Activated CD8-positive, alpha-beta memory T cell treated with anti-CD3 and anti-CD28 coated beads, Interleukin-2, amount 50 U/mL, for 4 hours (primary cell): ENCODE data around the gene CMC1.
"Not testable (repeated sequence)": the region's sequence is repeated elsewhere in the genome, so short reads cannot be mapped to it uniquely, and the experiment has no call there.

ENCODE experiments used
- DNase-seq: peaks from one replicate; pipeline ENCODE4 v3.0.0-alpha.2; 2020

CMC1 gene

GRCh38 chr3:28247286-28247685 is 5.9 kb downstream of the CMC1 start:
- no peak for DNase-seq

- no peak for DNase-seq
These were observed 9.6 kb downstream of the CMC1 start for GRCh38 chr3:28250999-28251398.

DNA sequence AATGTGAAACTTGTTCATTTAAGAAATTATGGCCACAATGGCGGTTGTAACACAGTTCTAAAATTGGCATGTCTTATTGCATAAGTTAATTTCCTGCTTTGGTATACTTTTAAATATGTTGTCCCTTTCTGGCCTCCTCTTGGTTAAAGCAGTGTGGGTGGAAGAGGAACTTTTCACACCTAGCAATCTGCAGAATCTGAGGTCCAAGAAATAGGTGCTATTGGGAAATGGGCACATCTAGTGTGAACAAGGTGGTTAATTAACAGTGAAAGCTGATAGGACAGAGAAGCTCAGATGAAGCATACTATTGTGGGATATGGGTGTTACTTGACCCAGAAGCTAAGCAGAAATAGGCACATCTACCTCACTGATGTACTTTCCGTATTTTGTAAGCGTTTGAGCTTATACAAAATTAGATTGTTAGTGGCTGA is 10.6 kb downstream of the CMC1 start:
- no peak for DNase-seq

GRCh38 chr3:28253040-28253715 is 11.8 kb downstream of the CMC1 start:
- no peak for DNase-seq

DNA sequence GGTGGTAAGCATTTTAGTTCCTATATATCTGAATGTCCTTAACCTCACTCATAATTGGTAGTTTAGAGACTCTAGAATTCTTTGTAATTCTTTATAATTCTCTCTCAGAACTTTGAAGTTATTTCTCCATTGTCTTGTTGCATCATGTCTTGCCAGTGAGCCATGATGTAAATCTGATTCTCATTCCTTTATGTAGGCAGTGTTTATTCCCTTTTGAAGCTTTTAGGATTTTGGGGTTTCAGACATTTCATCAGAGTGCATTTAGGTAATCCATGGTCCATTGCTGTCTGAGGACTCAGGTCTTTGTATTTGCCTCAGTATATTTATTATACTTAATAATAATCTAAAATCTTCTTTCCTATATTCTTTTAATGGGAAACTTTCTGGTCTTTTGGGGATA is 20.6 kb downstream of the CMC1 start:
- DNase-seq = no peak

DNA sequence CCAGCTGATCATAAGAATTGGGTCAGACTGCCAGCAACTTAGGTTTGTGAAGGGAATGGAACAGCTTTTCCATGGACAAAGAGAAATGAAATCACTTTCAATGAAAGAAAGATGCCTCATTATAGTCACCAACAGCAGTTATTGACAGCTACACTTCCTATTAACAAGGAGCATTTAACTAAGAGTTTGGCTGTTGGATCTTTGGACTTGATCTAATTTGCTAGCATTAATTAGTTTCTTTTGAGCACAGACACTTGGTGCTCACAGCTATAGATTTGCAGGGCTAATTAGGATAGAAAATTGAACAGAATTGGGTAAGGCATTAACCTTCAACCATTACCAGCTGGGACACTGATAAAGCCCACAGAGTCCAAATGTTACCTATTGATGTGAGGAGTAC is 24.2 kb downstream of the CMC1 start:
- DNase-seq = no peak

GRCh38 chr3:28267984-28268849 is 26.8 kb downstream of the CMC1 start:
- no peak for DNase-seq

GRCh38 chr3:28268989-28269388 is 27.6 kb downstream of the CMC1 start:
- DNase-seq = no peak

DNA sequence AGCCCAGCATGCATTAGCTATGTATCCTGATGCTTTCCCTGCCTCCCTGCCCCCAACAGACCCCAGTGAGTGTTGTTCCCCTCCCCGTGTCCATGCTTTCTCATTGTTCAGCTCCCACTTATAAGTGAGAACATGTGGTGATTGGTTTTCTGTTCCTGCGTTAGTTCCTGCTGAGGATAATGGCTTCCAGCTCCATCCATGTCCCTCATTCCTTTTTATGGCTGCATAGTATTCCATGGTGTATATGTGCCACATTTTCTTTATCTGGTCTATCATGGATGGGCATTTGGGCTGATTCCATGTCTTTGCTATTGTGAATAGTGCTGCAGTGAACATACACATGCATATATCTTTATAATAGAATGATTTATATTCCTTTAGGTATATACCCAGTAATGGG is 28.5 kb downstream of the CMC1 start:
- not testable (repeated sequence) for DNase-seq

DNA sequence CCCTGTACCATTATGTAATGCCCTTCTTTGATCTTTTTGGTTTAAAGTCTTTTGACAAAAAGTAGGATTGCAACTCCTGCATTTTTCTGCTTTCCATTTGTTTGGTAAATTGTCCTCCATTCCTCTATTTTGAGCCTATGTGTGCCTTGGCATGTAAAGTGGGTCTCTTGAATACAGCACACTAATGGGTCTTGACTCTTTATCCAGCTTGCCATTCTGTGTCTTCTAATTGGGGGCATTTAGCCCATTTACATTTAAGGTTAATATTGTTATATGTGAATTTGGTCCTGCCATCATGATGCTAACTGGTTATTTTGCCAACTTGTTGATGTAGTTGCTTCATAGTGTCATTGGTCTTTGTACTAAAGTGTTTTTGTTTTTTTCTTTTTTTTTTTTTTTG is 32.4 kb downstream of the CMC1 start:
- no peak for DNase-seq

DNA sequence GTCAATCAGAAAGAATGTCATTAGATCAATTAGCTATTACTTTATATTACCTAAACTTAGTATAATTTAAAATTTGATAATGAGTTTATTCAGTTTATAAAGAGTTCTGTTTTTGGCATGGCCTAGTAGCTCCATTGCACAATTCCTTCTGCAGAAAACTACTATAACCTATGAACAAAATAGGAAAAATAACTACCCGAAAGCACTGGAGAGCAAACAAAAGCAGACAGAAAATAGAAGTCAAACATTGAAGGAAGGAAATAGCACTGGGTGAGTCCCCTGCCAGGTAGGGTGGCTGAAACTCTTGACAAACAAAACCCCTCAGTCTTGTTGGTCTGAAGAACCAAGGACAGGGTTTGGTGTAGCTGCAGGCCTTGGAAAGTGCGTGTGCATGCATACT is 37.5 kb downstream of the CMC1 start:
- DNase-seq = no peak

DNA sequence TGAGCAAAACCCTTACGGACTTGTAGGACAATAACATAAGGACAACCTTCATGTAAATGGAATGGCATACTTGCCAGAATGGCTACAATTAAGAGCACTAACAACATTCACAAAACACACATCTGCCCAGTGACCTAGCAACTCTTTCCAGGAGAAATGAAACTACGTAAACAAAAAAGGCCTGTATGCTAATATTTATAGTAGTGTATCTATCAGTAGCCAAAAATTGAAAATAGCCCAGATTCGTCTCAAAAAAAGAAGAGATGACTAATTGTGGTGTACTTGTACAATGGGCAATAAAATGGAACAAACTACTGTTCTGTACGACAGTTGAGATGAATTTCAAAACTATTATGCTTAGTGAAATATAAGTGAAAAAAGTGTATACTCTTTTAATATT is 38.4 kb downstream of the CMC1 start:
- DNase-seq = no peak

GRCh38 chr3:28280781-28281180 is 39.4 kb downstream of the CMC1 start:
- DNase-seq = no peak

- no peak for DNase-seq
These were observed 45.2 kb downstream of the CMC1 start for GRCh38 chr3:28286595-28286994.

GRCh38 chr3:28287046-28287445 is 45.6 kb downstream of the CMC1 start:
- no peak for DNase-seq

DNA sequence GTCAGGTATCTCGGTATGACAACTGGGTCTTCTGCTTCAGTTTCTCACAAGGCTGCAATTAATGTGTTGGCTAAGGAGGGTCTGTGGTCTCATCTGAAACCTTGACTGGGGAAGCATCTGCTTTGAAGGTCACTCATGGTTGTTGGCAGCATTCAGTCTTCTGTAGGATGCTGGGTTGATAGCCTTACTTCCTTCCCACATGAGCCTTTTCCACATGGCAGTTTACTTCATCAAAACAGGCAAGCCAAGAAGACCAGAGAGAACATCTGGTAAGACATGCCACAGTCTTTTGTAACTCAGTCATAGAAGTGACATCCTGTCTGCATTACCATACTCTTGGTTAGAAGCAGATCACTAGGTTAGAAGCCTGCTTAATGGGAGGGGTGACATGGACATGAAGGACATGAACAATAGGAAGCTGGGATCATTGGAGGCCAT is 49.5 kb downstream of the CMC1 start:
- no peak for DNase-seq

DNA sequence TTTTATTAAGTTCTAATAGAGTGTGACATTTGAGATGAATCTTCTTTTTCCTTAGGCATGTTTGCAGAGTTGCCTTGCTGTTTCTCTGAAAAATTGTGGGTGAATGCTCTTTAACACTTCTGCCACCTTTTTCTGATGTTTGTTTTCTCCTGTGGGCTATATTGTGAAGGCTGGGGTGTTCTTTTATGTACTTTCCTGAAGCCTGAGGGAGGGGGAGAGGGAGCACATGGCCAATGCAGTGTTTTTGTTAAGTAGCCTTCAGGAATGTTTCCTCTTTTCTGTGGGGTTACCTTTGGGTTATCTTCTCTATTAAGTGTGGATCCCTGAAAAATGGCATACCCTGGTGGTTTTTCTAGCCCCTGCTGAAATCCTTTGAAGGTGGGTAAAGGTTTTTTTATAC is 50.2 kb downstream of the CMC1 start:
- no peak for DNase-seq

GRCh38 chr3:28292622-28293021 is 51.2 kb downstream of the CMC1 start:
- DNase-seq = no peak

DNA sequence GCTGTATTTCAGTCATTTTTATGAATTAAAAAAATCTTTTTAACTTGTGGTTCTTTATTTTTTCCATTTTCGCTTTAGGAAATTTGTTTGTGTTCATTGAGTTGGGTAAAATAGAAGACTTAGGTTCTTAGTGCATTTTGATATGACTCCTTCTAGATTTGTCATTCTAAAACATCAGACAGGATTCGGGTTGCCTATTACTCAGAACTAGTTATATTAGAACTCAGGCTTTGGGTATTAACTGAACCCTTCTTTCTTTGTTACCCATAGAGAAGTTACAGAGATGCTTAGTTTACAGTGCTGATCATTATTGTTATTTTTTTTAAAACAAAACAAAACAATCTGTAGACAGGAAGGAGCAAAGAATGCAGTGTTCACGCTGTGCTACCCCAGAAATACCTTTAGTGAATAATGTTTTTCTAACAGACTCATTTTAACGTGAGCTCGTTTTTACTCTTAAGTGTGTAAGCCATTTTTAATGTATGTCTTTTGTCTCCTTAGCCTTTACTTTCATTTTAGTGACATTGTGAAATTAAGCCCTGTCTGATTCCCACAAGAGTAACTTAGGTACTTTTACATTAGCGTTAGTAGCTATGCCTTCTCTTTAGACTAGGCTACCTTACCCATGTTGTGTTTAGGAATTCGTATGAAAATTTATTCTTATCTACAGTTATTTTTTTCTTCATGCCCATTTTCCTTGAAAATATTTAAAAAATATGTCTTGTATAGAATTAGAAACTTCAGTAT is 53.4 kb downstream of the CMC1 start:
- DNase-seq = no peak

DNA sequence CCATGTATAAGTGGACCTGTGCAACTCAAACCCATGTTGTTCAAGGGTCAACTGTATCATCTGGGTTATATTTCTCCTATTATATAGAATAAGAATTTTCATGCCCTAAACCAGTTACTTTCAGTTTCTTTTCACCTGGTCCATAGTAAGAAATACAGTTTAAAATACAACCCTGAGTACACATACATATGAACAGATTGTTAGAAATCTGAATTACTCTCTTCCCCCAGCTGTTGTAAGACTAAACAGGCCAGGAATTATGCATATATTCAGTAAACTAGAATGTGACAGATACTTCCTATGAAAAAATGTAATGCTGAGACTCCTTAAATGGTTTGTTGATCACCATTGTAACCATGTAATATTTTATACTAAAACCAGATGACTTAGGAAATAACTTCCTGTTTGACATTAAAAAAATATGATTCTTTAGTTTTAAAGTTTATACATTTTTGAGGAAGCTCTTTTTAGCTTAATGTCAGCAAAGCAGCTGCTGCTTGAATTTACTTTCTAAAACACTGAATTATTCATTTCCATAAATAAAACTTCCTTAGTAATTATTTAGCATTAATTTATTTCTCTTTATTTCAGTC is 54.6 kb downstream of the CMC1 start:
- DNase-seq = no peak

- no peak for DNase-seq
These were observed 58.3 kb downstream of the CMC1 start for GRCh38 chr3:28299705-28300104.

DNA sequence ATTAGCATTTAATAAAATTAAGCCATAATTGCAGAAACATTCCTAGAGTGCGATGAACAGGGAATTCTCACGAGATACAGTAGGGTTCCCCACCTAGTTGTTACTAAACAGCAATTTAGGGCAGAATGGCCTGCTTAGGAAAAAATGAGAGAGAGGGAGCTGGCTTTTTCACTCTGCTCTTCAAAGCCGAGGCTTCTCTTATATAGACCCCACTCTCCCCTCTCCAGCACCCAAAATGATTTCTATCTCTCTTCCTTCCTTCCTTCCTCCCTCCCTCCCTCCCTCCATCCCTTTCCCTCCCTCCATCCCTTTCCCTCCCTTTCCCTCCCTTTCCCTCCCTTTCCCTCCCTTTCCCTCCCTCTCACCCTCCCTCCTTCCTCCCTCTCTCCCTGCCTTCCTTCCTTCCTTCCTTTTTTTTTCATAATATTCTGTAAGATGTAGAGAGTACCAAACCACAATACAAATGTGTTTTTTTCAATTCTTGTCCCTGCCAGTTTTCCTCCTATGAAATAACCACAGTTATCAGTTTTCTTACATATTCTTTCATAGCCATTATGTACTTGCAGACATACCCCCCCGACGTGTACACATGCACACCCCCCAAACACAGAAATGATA is 59.0 kb downstream of the CMC1 start:
- no peak for DNase-seq

DNA sequence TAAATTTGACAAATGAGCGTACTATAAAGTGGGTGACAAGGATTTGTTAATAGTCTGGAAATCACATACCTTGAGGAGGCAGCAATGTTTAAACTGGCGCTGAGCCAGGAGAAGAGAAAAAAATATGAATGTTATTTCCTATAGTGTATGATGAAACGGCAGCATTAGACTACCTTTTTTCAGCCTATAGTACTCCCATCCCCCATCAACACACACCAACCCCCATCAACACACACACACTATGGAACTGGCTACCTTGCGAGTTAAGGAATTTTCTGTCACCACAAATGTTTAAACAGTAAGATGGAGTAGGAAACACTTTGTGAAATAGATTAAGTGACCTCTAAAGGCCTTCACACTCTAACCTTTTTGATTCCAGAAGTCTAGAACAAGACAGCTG is 60.3 kb downstream of the CMC1 start:
- no peak for DNase-seq
